ENCODE results near the gene CSNK2A3.
"Not testable (repeated sequence)": the region's sequence is repeated elsewhere in the genome, so short reads cannot be mapped to it uniquely, and the experiment has no call there.

The CSNK2A3 gene

GRCh38 chr11:11378184-11378940 lies 25.3 kb upstream of the CSNK2A3 start:
- DNase-seq = no peak

GRCh38 chr11:11374358-11375148 lies 21.5 kb upstream of the CSNK2A3 start:
- no peak for DNase-seq

GRCh38 chr11:11373934-11374333 lies 20.9 kb upstream of the CSNK2A3 start:
- no peak for DNase-seq

GRCh38 chr11:11372461-11372860 lies 19.4 kb upstream of the CSNK2A3 start:
- no peak for DNase-seq

- no peak for DNase-seq
These were observed 17.9 kb upstream of the CSNK2A3 start for GRCh38 chr11:11370962-11371303.

GRCh38 chr11:11370255-11370961 lies 17.4 kb upstream of the CSNK2A3 start:
- DNase-seq = no peak

GRCh38 chr11:11366793-11367192 lies 13.7 kb upstream of the CSNK2A3 start:
- DNase-seq = no peak

- DNase-seq = no peak
These were observed 10.6 kb upstream of the CSNK2A3 start for GRCh38 chr11:11363674-11364073.

- DNase-seq = no peak
These were observed 6.6 kb upstream of the CSNK2A3 start for GRCh38 chr11:11359611-11360010.

- DNase-seq = no peak
These were observed 3.8 kb upstream of the CSNK2A3 start for GRCh38 chr11:11356842-11357241.

- DNase-seq = not testable (repeated sequence)
These were observed 1.2 kb downstream of the CSNK2A3 start for GRCh38 chr11:11351851-11352250.

GRCh38 chr11:11351042-11351586 lies 1.9 kb downstream of the CSNK2A3 start:
- DNase-seq = no peak

GRCh38 chr11:11349870-11350337 lies 3.1 kb downstream of the CSNK2A3 start:
- no peak for DNase-seq

- DNase-seq = no peak
These were observed 3.8 kb downstream of the CSNK2A3 start for GRCh38 chr11:11349106-11349825.

GRCh38 chr11:11348303-11348702 lies 4.7 kb downstream of the CSNK2A3 start:
- no peak for DNase-seq

GRCh38 chr11:11347592-11347991 lies 5.5 kb downstream of the CSNK2A3 start:
- no peak for DNase-seq

- no peak for DNase-seq
These were observed 6.7 kb downstream of the CSNK2A3 start for GRCh38 chr11:11346303-11346702.

- no peak for DNase-seq
These were observed 8.0 kb downstream of the CSNK2A3 start for GRCh38 chr11:11345099-11345498.

GRCh38 chr11:11344045-11344444 lies 9.0 kb downstream of the CSNK2A3 start:
- DNase-seq = no peak

- no peak for DNase-seq
These were observed 14.7 kb downstream of the CSNK2A3 start for GRCh38 chr11:11338304-11338703.

- DNase-seq = no peak
These were observed 16.4 kb downstream of the CSNK2A3 start for GRCh38 chr11:11336664-11337063.

- DNase-seq = no peak
These were observed 18.0 kb downstream of the CSNK2A3 start for GRCh38 chr11:11335043-11335442.

GRCh38 chr11:11334607-11335006 lies 18.4 kb downstream of the CSNK2A3 start:
- no peak for DNase-seq

All from NCI-H526 (cell line).